ENCODE data around the gene CCDC40.
"Not testable (repeated sequence)": the region's sequence is repeated elsewhere in the genome, so short reads cannot be mapped to it uniquely, and the experiment has no call there.

Gene CCDC40, protein sequence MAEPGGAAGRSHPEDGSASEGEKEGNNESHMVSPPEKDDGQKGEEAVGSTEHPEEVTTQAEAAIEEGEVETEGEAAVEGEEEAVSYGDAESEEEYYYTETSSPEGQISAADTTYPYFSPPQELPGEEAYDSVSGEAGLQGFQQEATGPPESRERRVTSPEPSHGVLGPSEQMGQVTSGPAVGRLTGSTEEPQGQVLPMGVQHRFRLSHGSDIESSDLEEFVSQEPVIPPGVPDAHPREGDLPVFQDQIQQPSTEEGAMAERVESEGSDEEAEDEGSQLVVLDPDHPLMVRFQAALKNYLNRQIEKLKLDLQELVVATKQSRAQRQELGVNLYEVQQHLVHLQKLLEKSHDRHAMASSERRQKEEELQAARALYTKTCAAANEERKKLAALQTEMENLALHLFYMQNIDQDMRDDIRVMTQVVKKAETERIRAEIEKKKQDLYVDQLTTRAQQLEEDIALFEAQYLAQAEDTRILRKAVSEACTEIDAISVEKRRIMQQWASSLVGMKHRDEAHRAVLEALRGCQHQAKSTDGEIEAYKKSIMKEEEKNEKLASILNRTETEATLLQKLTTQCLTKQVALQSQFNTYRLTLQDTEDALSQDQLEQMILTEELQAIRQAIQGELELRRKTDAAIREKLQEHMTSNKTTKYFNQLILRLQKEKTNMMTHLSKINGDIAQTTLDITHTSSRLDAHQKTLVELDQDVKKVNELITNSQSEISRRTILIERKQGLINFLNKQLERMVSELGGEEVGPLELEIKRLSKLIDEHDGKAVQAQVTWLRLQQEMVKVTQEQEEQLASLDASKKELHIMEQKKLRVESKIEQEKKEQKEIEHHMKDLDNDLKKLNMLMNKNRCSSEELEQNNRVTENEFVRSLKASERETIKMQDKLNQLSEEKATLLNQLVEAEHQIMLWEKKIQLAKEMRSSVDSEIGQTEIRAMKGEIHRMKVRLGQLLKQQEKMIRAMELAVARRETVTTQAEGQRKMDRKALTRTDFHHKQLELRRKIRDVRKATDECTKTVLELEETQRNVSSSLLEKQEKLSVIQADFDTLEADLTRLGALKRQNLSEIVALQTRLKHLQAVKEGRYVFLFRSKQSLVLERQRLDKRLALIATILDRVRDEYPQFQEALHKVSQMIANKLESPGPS

DNA sequence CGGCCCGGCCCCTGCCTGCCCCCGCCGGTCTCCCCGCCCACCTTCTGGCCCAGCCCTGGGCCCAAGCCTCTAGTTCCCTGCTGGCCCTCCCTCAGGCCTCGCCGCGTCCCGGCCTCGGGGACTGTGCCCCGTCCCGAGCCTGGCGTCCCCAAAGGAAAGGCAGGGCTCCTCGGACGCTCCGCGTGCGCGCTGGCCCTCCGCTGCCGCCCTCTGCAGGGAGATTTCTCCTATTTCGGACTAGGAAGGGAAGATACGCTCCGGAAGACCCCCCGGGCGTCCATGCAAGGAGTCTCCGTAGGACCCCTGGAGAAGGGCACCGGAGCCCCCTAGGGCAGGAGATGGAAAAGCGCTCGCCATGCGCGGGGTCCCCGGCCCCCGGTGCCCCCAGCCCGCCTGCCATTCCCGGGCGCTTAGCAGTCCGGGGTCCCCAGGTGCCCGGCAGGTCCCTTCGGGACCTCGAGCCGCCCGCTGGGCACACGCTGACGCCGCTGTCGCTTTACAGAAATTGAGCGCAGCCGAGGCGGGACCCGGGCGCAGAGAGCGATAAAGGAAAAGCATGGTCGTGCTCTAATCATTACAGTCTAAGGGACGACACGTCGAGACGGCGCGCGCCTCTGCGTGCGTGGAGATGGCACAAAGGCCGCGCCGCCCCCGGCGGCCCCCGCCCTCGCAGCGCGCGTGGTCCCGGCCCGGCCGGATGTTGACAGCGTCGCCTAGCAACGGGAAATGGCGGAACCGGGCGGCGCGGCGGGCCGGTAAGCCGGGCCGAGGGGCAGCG lies at the start of gene CCDC40:
TSS of gene CCDC40 (plus strand) at position 706 of the 778 bp plus-strand sequence. CDS start at position 727, 21 bp downstream.
- peak; percentile 82 for DNase-seq

- no peak for DNase-seq
These were observed 49.1 kb upstream of the CCDC40 start for GRCh38 chr17:79987187-79987934.

DNA sequence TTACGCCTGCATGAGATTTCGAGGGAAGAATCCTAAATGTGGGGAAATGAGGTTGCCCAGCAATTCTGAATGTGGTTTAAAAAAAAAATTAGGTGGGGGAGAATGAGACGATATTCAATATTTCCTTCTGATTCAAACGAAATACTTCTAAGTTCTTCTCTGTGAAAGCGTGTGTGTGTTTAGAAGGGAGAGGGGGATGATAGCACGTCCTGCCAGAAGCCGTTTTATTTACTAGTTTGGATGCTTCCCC lies 48.6 kb upstream of the CCDC40 start:
- no peak for DNase-seq

GRCh38 chr17:79988185-79988971 lies 48.1 kb upstream of the CCDC40 start:
- no peak for DNase-seq

DNA sequence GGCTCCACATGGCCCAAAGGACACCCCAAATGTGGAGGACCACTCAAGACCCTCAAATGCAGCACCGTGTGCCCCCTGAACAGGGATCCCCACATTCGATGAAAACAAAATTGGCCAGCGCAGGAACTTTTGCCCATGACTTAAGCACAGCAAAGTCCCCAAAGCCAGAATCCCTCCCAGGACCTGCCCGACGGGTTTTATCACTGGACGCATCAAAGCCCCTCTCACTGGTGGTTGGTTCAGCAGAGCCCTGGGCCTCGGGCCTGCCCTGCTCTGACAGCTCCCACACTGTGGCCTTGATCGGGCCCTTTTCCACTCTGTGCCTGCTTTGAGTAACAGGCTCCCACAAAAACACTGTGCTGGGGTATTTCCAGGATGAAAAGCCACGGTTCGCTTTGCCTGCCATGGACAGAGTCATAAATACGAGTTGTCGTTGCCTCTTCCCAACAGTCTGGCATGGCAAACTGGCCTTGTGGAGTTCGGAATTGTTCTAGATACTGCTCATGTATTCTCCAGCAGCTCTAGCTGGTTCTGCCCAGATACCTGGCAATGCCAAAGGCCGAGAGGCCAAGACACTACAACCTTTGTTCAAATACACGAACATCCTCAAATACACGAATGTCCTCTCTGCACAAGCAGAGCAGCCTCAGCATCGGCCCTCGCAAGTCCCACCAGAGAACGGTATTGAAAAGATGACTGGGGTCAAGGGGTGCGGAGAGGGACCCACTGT lies 47.2 kb upstream of the CCDC40 start:
- no peak for DNase-seq

DNA sequence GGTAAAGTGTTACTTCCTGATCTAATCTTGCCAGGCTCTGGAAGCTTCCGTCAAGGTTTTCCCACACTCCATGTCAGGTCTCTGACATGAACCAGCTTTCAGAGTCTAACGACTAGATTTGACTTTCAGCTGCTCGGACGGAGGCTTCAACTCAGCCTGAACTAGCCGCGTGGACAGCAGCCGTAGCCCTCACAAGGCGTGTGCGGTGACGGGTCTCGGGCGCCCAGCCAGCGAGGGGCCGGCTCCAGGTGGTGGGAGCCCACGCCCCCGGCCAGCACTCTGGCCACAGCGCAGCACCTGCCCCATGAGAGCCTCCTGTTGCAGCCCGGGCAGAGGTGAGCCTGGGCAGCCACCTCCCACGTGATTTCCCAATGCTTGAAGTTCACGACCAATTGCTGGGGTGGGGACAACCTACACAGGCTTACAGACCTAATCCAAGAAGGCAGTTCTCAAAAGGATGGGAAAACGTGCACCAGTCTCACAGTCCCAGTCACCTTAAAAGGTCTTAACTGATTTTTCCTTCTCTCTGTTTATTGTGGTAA lies 46.3 kb upstream of the CCDC40 start:
- no peak for DNase-seq

- no peak for DNase-seq
These were observed 45.7 kb upstream of the CCDC40 start for GRCh38 chr17:79990704-79991103.

DNA sequence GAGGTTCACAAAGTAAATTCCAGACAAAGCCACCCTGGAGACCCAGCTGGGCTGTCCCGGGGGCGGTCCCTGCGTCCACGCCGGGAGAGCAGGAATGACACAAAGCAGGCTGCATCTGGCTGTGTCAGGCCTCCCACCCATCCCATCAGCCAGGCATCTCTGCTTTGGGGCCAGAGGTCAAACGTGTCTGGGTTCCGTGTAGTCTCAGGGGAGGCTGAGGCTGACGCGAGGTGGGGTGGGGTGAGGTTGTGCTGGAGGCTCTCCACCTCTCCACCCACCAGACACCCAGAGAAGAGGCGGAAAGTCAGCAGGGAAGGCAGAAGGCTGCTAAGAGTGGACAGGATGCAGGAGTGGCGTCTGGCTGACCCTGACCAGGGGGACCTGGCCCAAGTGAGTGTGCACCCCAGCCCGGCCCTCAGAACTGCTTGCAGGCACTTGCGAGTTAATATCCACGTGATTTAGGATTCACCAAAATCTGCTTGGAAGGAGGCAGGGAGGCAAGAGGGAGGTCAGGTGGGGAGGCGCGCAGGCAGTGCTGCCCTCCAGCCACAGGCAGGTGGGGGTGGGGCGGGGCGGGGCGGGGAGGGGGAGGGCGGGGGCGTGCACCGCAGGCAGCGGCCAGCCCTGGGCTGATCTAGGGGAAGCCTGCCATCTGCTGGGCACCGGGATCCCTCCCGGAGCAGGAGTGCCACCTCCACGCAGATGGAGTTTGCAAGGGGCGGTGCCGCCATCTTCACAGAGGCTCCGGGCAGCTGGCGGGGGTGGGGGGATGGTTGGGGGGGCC lies 45.1 kb upstream of the CCDC40 start:
- DNase-seq = peak; percentile 72

DNA sequence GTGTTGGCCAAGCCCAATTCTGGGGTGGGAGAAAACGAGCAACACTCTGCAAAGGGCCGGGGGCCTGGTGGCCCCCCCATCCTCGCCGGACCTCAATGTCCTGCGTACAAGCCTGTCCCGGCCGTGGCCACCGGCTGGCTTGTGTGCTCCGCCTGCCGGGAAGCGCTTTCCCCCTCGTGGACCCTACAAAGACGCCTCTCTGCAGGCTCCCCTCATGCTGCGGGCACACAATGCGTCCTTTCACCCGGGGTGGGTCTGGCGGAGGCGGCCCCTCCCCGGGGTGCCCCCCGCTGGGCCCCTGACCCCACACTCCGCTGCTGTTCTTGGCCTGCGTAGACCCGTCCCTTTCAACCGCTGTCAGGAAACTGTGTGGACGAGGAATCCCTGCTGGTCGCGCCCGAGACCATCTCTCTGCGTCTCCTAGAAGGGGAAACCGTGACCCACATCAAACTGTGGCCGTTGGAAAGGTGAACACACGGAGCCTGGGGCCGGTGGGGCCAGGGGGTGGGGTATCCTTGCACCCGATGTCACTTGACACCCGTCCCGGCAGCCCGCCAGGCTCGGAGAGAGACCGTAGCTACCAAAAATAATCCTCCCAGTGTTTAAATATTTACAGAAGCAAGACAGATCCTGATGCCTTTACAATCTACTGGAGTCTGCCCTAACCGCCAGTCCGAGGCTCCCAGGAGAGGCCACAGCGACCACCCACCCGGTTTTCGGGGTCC lies 44.4 kb upstream of the CCDC40 start:
- DNase-seq = no peak

- no peak for DNase-seq
These were observed 43.6 kb upstream of the CCDC40 start for GRCh38 chr17:79992649-79993389.

- DNase-seq = peak; percentile 25
These were observed 42.8 kb upstream of the CCDC40 start for GRCh38 chr17:79993390-79994227.

DNA sequence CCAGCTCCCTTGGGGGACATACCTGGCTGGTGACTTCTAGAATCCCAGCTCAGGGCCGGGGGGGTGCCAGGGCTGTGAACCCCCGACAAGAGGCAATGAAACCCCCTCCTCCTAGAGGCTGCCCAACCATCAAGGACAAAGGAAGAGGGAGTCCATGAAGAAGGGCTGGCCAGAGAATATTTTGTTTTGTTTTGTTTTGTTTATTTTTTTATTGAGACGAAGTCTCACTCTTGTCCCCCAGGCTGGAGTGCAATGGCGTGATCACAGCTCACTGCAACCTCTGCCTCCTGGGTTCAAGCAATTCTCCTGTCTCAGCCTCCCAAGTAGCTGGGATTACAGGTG lies 42.2 kb upstream of the CCDC40 start:
- DNase-seq = not testable (repeated sequence)

DNA sequence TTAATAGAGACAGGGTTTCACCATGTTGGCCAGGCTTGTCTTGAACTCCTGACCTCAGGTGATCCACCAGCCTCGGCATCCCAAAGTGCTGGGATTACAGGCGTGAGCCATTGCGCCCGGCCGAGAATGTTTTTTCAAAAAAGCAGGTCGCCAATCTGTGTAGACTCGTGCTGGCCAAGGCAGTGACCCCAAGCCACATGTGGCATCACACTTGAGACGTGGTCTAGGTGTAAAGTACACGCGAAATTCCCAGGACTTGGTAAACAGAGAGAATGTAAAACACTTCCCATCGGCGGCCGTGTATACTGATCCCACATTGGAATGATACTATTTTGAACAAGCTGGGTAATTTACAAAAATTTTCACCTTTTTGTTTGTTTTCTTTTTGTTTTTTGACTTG lies 41.8 kb upstream of the CCDC40 start:
- DNase-seq = no peak

DNA sequence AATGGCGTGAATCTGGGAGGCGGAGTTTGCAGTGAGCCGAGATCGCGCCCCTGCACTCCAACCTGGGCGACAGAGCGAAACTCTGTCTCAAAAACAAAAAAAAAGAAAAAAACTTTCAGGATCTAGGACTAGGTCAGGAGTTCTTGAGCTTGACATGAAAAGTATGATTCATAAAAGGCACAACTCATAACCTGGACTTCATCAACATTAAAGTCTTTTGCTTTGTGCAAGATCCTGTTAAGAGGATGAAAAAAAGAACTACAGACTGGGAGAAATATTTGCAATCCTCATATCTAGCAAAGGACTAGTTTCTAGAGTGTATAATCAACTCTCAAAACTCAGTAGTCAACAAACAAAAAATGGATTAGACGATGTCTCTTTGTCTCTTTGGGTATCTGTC lies 40.7 kb upstream of the CCDC40 start:
- DNase-seq = no peak

GRCh38 chr17:79996291-79996690 lies 40.2 kb upstream of the CCDC40 start:
- DNase-seq = no peak

GRCh38 chr17:79997011-79997660 lies 39.3 kb upstream of the CCDC40 start:
- DNase-seq = no peak

- no peak for DNase-seq
These were observed 36.3 kb upstream of the CCDC40 start for GRCh38 chr17:80000136-80000535.
